ENCODE results near the gene MDN1. TPM values are rescaled to one million over a fixed set of nuclear protein-coding genes. Genes with fewer than 3 reads are reported as not detected.

Gene MDN1
- total and polyA plus RNA-seq, 2 donors (not counting 1 experiment from before 2014, with no cell fraction given), result 16.5 to 59.5 TPM

DNA sequence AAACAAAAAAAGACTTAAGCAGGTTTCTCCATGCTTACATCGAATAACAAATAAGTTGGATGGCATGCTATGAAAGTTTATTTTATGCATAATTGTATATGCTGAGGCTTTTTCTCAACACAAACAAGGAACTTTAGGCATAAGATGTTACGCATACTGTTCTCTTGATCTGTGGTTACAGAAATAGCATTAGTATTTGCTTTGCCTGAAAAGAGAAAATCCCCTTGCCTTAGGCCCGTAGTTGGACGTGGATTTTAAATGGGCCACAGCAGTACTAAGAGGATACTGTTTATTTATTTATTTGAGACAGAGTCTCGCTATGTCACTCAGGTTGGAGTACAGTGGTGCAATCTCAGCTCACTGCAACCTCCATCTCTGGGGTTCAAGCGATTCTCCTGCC is 200.0 kb downstream of the MDN1 start:
- DNase-seq, result no peak
- intact Hi-C loops (cut with micrococcal nuclease), result no loop called here
- Histone ChIP-seq H3K4me2 (replicated peaks; ENCODE audit: low read depth, low read length, poor library complexity, severe bottlenecking) (no peak overlapping the region), H3K9ac (ENCODE audit: low read length) (no peak overlapping the region), H3K27me3 (replicated peaks in 1 of 4; ENCODE audit: control extremely low read depth in 1 of 4, control insufficient read depth in 3 of 4, insufficient read depth in 4 of 4, low read length in 3 of 4) (no peaks in the 10 kb centered on the region), H3K4me1 (ENCODE audit: control insufficient read depth in 2 of 2, insufficient read depth in 2 of 2, low read length in 2 of 2) (no peaks in the 10 kb centered on the region), H4K20me1 (ENCODE audit: control insufficient read depth, insufficient read depth, low read length, poor library complexity, severe bottlenecking) (no peaks in the 10 kb centered on the region), H2AFZ (ENCODE audit: insufficient read depth, low read depth, low read length, poor library complexity, severe bottlenecking) (no peak overlapping the region), H3K36me3 (replicated peaks in 1 of 2; ENCODE audit: control extremely low read depth in 1 of 2, control insufficient read depth in 1 of 2, extremely low read depth in 1 of 2, insufficient read depth in 2 of 2, low read length in 1 of 2) (no peaks in the 10 kb centered on the region), H3K4me3 (ENCODE audit: control extremely low read depth in 1 of 5, extremely low read depth in 1 of 5, insufficient read depth in 1 of 5, low read depth in 2 of 5, low read length in 4 of 5) (no peak overlapping the region), H3K27ac (ENCODE audit: low read length in 2 of 2) (no peak overlapping the region), H3K9me3 (ENCODE audit: control extremely low read depth in 1 of 3, control insufficient read depth in 2 of 3, insufficient read depth in 1 of 3, low read length in 2 of 3) (no peaks in the 10 kb centered on the region), H3K79me2 (ENCODE audit: control insufficient read depth, insufficient read depth, low read length) (no peaks in the 10 kb centered on the region)
- TF ChIP-seq EZH2 (IDR thresholded peaks at IDR 0.05; ENCODE audit: borderline replicate concordance, insufficient read depth, low read depth, low read length, poor library complexity, severe bottlenecking), result no peak
- TF ChIP-seq, protein P1, sequence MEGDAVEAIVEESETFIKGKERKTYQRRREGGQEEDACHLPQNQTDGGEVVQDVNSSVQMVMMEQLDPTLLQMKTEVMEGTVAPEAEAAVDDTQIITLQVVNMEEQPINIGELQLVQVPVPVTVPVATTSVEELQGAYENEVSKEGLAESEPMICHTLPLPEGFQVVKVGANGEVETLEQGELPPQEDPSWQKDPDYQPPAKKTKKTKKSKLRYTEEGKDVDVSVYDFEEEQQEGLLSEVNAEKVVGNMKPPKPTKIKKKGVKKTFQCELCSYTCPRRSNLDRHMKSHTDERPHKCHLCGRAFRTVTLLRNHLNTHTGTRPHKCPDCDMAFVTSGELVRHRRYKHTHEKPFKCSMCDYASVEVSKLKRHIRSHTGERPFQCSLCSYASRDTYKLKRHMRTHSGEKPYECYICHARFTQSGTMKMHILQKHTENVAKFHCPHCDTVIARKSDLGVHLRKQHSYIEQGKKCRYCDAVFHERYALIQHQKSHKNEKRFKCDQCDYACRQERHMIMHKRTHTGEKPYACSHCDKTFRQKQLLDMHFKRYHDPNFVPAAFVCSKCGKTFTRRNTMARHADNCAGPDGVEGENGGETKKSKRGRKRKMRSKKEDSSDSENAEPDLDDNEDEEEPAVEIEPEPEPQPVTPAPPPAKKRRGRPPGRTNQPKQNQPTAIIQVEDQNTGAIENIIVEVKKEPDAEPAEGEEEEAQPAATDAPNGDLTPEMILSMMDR (IDR thresholded peaks at IDR 0.05), result no peak
- ATAC-seq (ENCODE audit: low read depth), result no peak
- Mint-ChIP-seq H3K27me3 (no peaks in the 10 kb centered on the region), H3K4me3 (no peak overlapping the region), H3K27ac (no peak overlapping the region), H3K9me3 (ENCODE audit: insufficient read depth) (no peaks in the 10 kb centered on the region), H3K4me1 (no peaks in the 10 kb centered on the region)
- CTCF ChIA-PET, result interaction anchor here (0.8 kb wide), 1 partner anchor 9 kb away, joined by 3 read pairs; no protein-coding TSS in a partner anchor
- POLR2A ChIA-PET, result no interaction called here
- 80% methylated on average over 1 of the region's 6 CpGs for WGBS (ENCODE audit: insufficient coverage)

DNA sequence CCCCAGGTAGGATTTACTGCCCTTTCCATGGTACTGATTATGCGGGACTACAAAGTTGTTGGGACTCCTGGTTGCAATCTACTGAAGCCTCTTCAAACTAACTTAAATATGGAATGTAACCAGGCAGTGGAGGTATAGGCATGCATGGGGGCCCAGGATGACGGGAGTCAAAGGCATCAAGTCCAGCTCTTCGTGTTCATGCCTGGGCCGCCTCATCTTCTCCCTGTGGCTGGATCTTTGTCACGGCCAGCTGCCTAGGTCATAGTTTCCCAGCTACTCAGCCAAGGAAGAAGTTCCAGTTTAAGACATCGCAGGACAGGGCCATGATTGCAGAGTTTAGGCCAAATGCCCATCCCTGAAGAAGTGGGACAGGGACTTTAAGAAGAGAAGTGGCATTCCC is 201.6 kb downstream of the MDN1 start:
- Histone ChIP-seq H3K9me3 (ENCODE audit: control extremely low read depth in 1 of 3, control insufficient read depth in 2 of 3, insufficient read depth in 1 of 3, low read length in 2 of 3) (no peaks in the 10 kb centered on the region), H3K9ac (ENCODE audit: low read length) (no peak overlapping the region), H2AFZ (ENCODE audit: insufficient read depth, low read depth, low read length, poor library complexity, severe bottlenecking) (no peak overlapping the region), H3K27ac (ENCODE audit: low read length in 2 of 2) (no peak overlapping the region), H4K20me1 (ENCODE audit: control insufficient read depth, insufficient read depth, low read length, poor library complexity, severe bottlenecking) (no peaks in the 10 kb centered on the region), H3K36me3 (replicated peaks in 1 of 2; ENCODE audit: control extremely low read depth in 1 of 2, control insufficient read depth in 1 of 2, extremely low read depth in 1 of 2, insufficient read depth in 2 of 2, low read length in 1 of 2) (no peaks in the 10 kb centered on the region), H3K4me2 (replicated peaks; ENCODE audit: low read depth, low read length, poor library complexity, severe bottlenecking) (no peak overlapping the region), H3K4me1 (ENCODE audit: control insufficient read depth in 2 of 2, insufficient read depth in 2 of 2, low read length in 2 of 2) (no peaks in the 10 kb centered on the region), H3K27me3 (replicated peaks in 1 of 4; ENCODE audit: control extremely low read depth in 1 of 4, control insufficient read depth in 3 of 4, insufficient read depth in 4 of 4, low read length in 3 of 4) (no peaks in the 10 kb centered on the region), H3K79me2 (ENCODE audit: control insufficient read depth, insufficient read depth, low read length) (no peaks in the 10 kb centered on the region), H3K4me3 (ENCODE audit: control extremely low read depth in 1 of 5, extremely low read depth in 1 of 5, insufficient read depth in 1 of 5, low read depth in 2 of 5, low read length in 4 of 5) (no peak overlapping the region)
- H3K27me3 Mint-ChIP-seq, result no peaks in the 10 kb centered on the region
- CTCF ChIA-PET, result interaction anchor here (1.6 kb wide), 1 partner anchor 9 kb away, joined by 7 read pairs; no protein-coding TSS in a partner anchor
- no peak overlapping the region for H3K4me3 Mint-ChIP-seq
- no peaks in the 10 kb centered on the region for H3K4me1 Mint-ChIP-seq
- WGBS (ENCODE audit: insufficient coverage), result 97% methylated on average over 5 of the region's 6 CpGs
- no peaks in the 10 kb centered on the region for H3K9me3 Mint-ChIP-seq (ENCODE audit: insufficient read depth)
- intact Hi-C loops (cut with micrococcal nuclease), result no loop called here
- TF ChIP-seq, protein P1 (IDR thresholded peaks at IDR 0.05), result no peak
- TF ChIP-seq EZH2 (IDR thresholded peaks at IDR 0.05; ENCODE audit: borderline replicate concordance, insufficient read depth, low read depth, low read length, poor library complexity, severe bottlenecking), result no peak
- DNase-seq (no peak), ATAC-seq (ENCODE audit: low read depth) (no peak)
- POLR2A ChIA-PET, result no interaction called here
- H3K27ac Mint-ChIP-seq, result no peak overlapping the region
